22Rv1 (cell line): ENCODE measurements around the gene DHRS7.

Experiments
- CTCF ChIP-seq: fragments of 450-650 bp; IDR thresholded peaks from 2 replicates; pipeline ENCODE4 v1.5.1; 2017; ENCODE audit warnings: mild to moderate bottlenecking
- ZFX ChIP-seq: fragments of 450-650 bp; IDR thresholded peaks from 2 replicates; pipeline ENCODE4 v1.6.1; 2017; ENCODE audit warnings: antibody characterized with exemption, borderline replicate concordance

GRCh38 chr14:60184905-60185555, 19.8 kb upstream of the DHRS7 start:
- TF ChIP-seq CTCF (no peak), ZFX (no peak)
